Activated CD8-positive, alpha-beta memory T cell treated with anti-CD3 and anti-CD28 coated beads for 4 hours (primary cell): ENCODE measurements around the gene RRAD.

ENCODE experiments used
- DNase-seq, 2 donors: peaks; one replicate each; pipeline ENCODE4 v3.0.0-alpha.2; 2020; ENCODE audit warnings: low read depth in 2 of 2

RRAD gene

GRCh38 chr16:66881014-66881417 is 44.3 kb downstream of the RRAD start:
- DNase-seq: no peak

- peak; percentile 74 to 79 for DNase-seq
Measured at GRCh38 chr16:66880288-66881013, 44.9 kb downstream of the RRAD start, which contains the start of gene PDP2. Gene PDP2 (plus strand): TSS chr16:66880515. CDS start chr16:66884285, 3,770 bp downstream.

- peak in 1 of 2 donors; percentile 22 for DNase-seq
Measured at GRCh38 chr16:66878067-66878466, 47.3 kb downstream of the RRAD start.

GRCh38 chr16:66874079-66874775 is 51.1 kb downstream of the RRAD start:
- no peak for DNase-seq

- no peak for DNase-seq
Measured at GRCh38 chr16:66873685-66874055, 51.7 kb downstream of the RRAD start.

GRCh38 chr16:66872943-66873684 is 52.2 kb downstream of the RRAD start:
- peak; percentile 78 to 81 for DNase-seq

- DNase-seq: no peak
Measured at GRCh38 chr16:66872559-66872942, 52.8 kb downstream of the RRAD start.

- DNase-seq: no peak
Measured at GRCh38 chr16:66871840-66872239, 53.5 kb downstream of the RRAD start.
